ENCODE measurements around the gene PRSS1. TPM values are rescaled to one million over a fixed set of nuclear protein-coding genes. Genes with fewer than 3 reads are reported as not detected.
"Not testable (repeated sequence)": the region's sequence is repeated elsewhere in the genome, so short reads cannot be mapped to it uniquely, and the experiment has no call there.

The PRSS1 gene
- total RNA-seq, 1 donor = not detected

DNA sequence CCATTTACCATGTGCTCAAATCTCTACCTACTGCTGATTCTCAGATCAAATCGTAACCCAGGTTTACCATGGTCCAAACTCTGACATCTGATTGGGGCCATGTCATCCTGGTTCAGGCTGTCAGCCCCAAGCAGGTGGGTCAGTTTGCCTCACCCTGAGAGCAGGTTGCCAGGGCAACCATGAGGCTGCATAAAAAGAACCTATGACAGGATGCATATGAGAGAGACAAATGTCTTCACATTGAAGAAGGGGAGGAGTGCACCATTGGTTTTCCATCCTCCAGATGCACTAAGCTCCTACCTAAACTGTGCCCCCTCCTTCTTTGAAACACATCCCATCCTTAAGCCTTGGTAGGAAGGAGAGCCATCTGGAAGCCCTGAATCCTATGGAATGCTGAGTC, 10.2 kb downstream of the PRSS1 start:
- peak; percentile 11 for DNase-seq (ENCODE audit: insufficient read length, low spot score, missing footprints)
- TF ChIP-seq, protein P1, sequence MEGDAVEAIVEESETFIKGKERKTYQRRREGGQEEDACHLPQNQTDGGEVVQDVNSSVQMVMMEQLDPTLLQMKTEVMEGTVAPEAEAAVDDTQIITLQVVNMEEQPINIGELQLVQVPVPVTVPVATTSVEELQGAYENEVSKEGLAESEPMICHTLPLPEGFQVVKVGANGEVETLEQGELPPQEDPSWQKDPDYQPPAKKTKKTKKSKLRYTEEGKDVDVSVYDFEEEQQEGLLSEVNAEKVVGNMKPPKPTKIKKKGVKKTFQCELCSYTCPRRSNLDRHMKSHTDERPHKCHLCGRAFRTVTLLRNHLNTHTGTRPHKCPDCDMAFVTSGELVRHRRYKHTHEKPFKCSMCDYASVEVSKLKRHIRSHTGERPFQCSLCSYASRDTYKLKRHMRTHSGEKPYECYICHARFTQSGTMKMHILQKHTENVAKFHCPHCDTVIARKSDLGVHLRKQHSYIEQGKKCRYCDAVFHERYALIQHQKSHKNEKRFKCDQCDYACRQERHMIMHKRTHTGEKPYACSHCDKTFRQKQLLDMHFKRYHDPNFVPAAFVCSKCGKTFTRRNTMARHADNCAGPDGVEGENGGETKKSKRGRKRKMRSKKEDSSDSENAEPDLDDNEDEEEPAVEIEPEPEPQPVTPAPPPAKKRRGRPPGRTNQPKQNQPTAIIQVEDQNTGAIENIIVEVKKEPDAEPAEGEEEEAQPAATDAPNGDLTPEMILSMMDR (IDR thresholded peaks at IDR 0.05; ENCODE audit: extremely low read depth, low read depth, low read length) = no peak
- no peak overlapping the region for H3K4me3 ChIP-seq (ENCODE audit: insufficient read depth, low read length)
- H3K4me1 ChIP-seq (ENCODE audit: insufficient read depth, low read length) = no peaks in the 10 kb centered on the region
- no peaks in the 10 kb centered on the region for H3K36me3 ChIP-seq (ENCODE audit: insufficient read depth, low read length)
- no peaks in the 10 kb centered on the region for H3K9me3 ChIP-seq (ENCODE audit: low read depth, low read length)
- no peaks in the 10 kb centered on the region for H4K20me1 ChIP-seq (ENCODE audit: insufficient read depth, low read length)
- H3K4me2 ChIP-seq (ENCODE audit: insufficient read depth, low read length) = no peak overlapping the region
- H2AFZ ChIP-seq (ENCODE audit: low read length) = no peak overlapping the region
- H3K79me2 ChIP-seq (ENCODE audit: insufficient read depth, low read length) = no peaks in the 10 kb centered on the region
- H3K27me3 ChIP-seq (ENCODE audit: insufficient read depth, low read length) = peaks cover 5% of the 10 kb centered on the region
- H3K27ac ChIP-seq (ENCODE audit: low read depth, low read length) = no peak overlapping the region

DNA sequence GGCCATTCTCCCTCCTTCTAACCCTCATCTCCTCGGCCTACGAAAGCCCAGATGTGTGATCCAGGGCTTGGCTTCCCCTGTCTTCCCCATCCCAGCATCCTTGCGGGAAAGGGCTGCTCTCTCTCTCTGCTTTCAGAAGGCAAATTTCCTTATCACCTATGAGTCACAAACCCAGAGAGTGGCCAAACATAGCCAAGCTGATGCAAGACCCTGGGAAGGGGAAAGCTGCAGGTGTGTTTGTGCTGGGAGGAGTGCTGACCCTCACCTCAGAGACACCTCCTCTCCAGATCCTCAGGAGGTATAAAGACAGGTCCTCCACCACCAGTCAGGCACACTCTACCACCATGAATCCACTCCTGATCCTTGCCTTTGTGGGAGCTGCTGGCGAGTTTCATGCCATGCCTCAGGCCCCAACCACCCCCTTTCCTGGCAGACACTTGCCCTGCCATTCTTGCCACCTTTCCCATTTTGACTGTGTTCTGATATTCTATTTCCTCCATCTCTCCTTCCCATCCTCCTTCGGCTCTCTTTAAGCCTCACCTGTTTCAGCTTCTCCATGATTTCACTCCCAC, 10.9 kb downstream of the PRSS1 start:
- no peak for DNase-seq (ENCODE audit: insufficient read length, low spot score, missing footprints)
- H3K4me1 ChIP-seq (ENCODE audit: insufficient read depth, low read length) = no peaks in the 10 kb centered on the region
- H3K27ac ChIP-seq (ENCODE audit: low read depth, low read length) = no peak overlapping the region
- no peaks in the 10 kb centered on the region for H3K36me3 ChIP-seq (ENCODE audit: insufficient read depth, low read length)
- H4K20me1 ChIP-seq (ENCODE audit: insufficient read depth, low read length) = no peaks in the 10 kb centered on the region
- peaks cover 5% of the 10 kb centered on the region for H3K27me3 ChIP-seq (ENCODE audit: insufficient read depth, low read length)
- H3K4me2 ChIP-seq (ENCODE audit: insufficient read depth, low read length) = no peak overlapping the region
- no peak overlapping the region for H2AFZ ChIP-seq (ENCODE audit: low read length)
- no peak overlapping the region for H3K4me3 ChIP-seq (ENCODE audit: insufficient read depth, low read length)
- H3K79me2 ChIP-seq (ENCODE audit: insufficient read depth, low read length) = no peaks in the 10 kb centered on the region
- TF ChIP-seq, protein P1 (IDR thresholded peaks at IDR 0.05; ENCODE audit: extremely low read depth, low read depth, low read length) = no peak
- H3K9me3 ChIP-seq (ENCODE audit: low read depth, low read length) = no peaks in the 10 kb centered on the region

DNA sequence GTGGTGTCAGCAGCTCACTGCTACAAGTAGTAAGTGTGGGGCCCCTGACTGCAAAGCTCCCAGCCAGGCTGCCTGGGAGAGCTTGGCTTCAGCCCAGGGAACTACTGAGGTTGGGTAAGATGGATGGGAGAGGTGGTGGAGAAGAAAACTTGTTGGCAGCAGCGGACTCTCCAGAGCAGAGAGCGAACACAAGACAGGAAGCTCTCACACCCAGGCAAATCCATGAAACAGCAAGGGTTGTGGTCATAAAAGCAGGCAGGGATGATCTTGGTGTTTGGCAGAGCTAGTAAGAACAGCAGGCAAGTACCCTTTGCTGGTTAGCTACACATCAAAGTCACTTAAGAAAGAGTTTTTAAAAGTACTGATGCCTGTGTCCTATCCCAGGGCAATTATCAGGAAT, 12.3 kb downstream of the PRSS1 start:
- H3K9me3 ChIP-seq (ENCODE audit: low read depth, low read length); H3K36me3 ChIP-seq (ENCODE audit: insufficient read depth, low read length); H3K4me2 ChIP-seq (ENCODE audit: insufficient read depth, low read length); H3K4me3 ChIP-seq (ENCODE audit: insufficient read depth, low read length); H3K4me1 ChIP-seq (ENCODE audit: insufficient read depth, low read length); H2AFZ ChIP-seq (ENCODE audit: low read length); H3K79me2 ChIP-seq (ENCODE audit: insufficient read depth, low read length); H3K27ac ChIP-seq (ENCODE audit: low read depth, low read length); H4K20me1 ChIP-seq (ENCODE audit: insufficient read depth, low read length); H3K27me3 ChIP-seq (ENCODE audit: insufficient read depth, low read length): not testable (repeated sequence)
- DNase-seq (ENCODE audit: insufficient read length, low spot score, missing footprints) = peak; percentile 25

DNA sequence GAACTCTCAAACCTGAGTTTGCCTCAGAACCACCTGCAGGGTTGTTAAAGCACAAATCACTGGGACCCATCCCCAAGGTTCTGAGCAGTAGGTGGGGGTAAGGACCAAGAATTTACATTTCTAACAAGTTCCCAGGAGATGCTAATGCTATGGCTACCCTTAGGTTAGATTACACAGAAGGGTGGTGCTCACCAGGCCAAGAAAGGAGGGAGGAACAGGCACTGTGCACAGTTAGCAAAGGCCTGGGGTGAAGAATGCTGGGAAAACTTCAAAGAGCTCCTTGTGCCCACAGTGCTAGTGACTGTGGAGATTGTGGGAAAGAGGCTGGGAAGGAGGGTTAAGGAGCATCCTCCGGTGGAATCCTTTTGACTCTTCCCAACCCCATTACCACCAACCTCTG, 12.8 kb downstream of the PRSS1 start:
- no peaks in the 10 kb centered on the region for H3K36me3 ChIP-seq (ENCODE audit: insufficient read depth, low read length)
- no peaks in the 10 kb centered on the region for H3K79me2 ChIP-seq (ENCODE audit: insufficient read depth, low read length)
- H2AFZ ChIP-seq (ENCODE audit: low read length) = no peak overlapping the region
- H3K9me3 ChIP-seq (ENCODE audit: low read depth, low read length) = no peaks in the 10 kb centered on the region
- H3K4me3 ChIP-seq (ENCODE audit: insufficient read depth, low read length) = no peak overlapping the region
- no peaks in the 10 kb centered on the region for H3K4me1 ChIP-seq (ENCODE audit: insufficient read depth, low read length)
- no peaks in the 10 kb centered on the region for H4K20me1 ChIP-seq (ENCODE audit: insufficient read depth, low read length)
- H3K4me2 ChIP-seq (ENCODE audit: insufficient read depth, low read length) = no peak overlapping the region
- DNase-seq (ENCODE audit: insufficient read length, low spot score, missing footprints) = no peak
- TF ChIP-seq, protein P1 (IDR thresholded peaks at IDR 0.05; ENCODE audit: extremely low read depth, low read depth, low read length) = no peak
- no peak overlapping the region for H3K27ac ChIP-seq (ENCODE audit: low read depth, low read length)
- H3K27me3 ChIP-seq (ENCODE audit: insufficient read depth, low read length) = peaks cover 5% of the 10 kb centered on the region

Measured in osteoblast (primary cell).